ENCODE data around the gene LUC7L2.
A peak's percentile ranks its signal among the peaks of the same experiment; 100 is the strongest.
"Not testable (repeated sequence)": the region's sequence is repeated elsewhere in the genome, so short reads cannot be mapped to it uniquely, and the experiment has no call there.

LUC7L2 gene

GRCh38 chr7:139359366-139360209 lies at the start of gene LUC7L2:
Gene LUC7L2 (plus strand): TSS chr7:139359894. CDS start chr7:139360262, 368 bp downstream.
- ATAC-seq = peak; percentile 79 to 80

- no peak for ATAC-seq
Measured at GRCh38 chr7:139317939-139318505, 41.7 kb upstream of the LUC7L2 start.

- no peak for ATAC-seq
Measured at GRCh38 chr7:139321071-139321745, 38.5 kb upstream of the LUC7L2 start.

- not testable (repeated sequence) for ATAC-seq
Measured at GRCh38 chr7:139324709-139325108, 35.0 kb upstream of the LUC7L2 start.

GRCh38 chr7:139328375-139328774 lies 31.3 kb upstream of the LUC7L2 start:
- no peak for ATAC-seq

GRCh38 chr7:139329119-139329518 lies 30.6 kb upstream of the LUC7L2 start:
- no peak for ATAC-seq

GRCh38 chr7:139330333-139331030 lies 29.2 kb upstream of the LUC7L2 start:
- peak; percentile 77 to 78 for ATAC-seq

GRCh38 chr7:139332697-139333359 lies 26.9 kb upstream of the LUC7L2 start:
- ATAC-seq = no peak

- not testable (repeated sequence) for ATAC-seq
Measured at GRCh38 chr7:139333443-139333842, 26.3 kb upstream of the LUC7L2 start.

GRCh38 chr7:139334399-139335150 lies 25.1 kb upstream of the LUC7L2 start:
- no peak for ATAC-seq

- ATAC-seq = no peak
Measured at GRCh38 chr7:139339025-139339424, 20.7 kb upstream of the LUC7L2 start.

- no peak for ATAC-seq
Measured at GRCh38 chr7:139339698-139340036, 20.0 kb upstream of the LUC7L2 start.

- ATAC-seq = peak; percentile 83 to 86
Measured at GRCh38 chr7:139340037-139340807, 19.5 kb upstream of the LUC7L2 start.

GRCh38 chr7:139340808-139341057 lies 19.0 kb upstream of the LUC7L2 start:
- ATAC-seq = no peak

- ATAC-seq = peak; percentile 57 to 59
Measured at GRCh38 chr7:139341058-139341775, 18.5 kb upstream of the LUC7L2 start, which contains the start of gene FMC1. Gene FMC1 (plus strand): TSS chr7:139341337. CDS start chr7:139341385, 48 bp downstream.

GRCh38 chr7:139341776-139342226 lies 17.9 kb upstream of the LUC7L2 start:
- no peak for ATAC-seq

- no peak for ATAC-seq
Measured at GRCh38 chr7:139345042-139345441, 14.7 kb upstream of the LUC7L2 start.

- no peak for ATAC-seq
Measured at GRCh38 chr7:139351027-139351426, 8.7 kb upstream of the LUC7L2 start.

- no peak for ATAC-seq
Measured at GRCh38 chr7:139354729-139355128, 5.0 kb upstream of the LUC7L2 start.

GRCh38 chr7:139355320-139355719 lies 4.4 kb upstream of the LUC7L2 start:
- ATAC-seq = no peak
